Activated CD4-positive, alpha-beta memory T cell treated with anti-CD3 and anti-CD28 coated beads, Interleukin-2, amount 10 ng/mL, durations not matched to agents 7 days and 5 days (primary cell): Measurements from ENCODE around the gene GRB7. TPM values are rescaled to one million over a fixed set of nuclear protein-coding genes. Genes with fewer than 3 reads are reported as not detected.
"Not testable (repeated sequence)": the region's sequence is repeated elsewhere in the genome, so short reads cannot be mapped to it uniquely, and the experiment has no call there.

Experiments used
- CTCF ChIA-PET: fragments of 350-600 bp; sonication (Branson Sonifier 250); formaldehyde crosslinking; loops from one replicate; lab custom pipeline; 2021; ENCODE audit warnings: antibody characterized with exemption, inconsistent platforms; lab: Charles Lee
- POLR2A ChIA-PET: fragments of 350-600 bp; sonication (Branson Sonifier 250); formaldehyde crosslinking; loops from one replicate; lab custom pipeline; 2021; ENCODE audit warnings: antibody characterized with exemption; lab: Charles Lee
- DNase-seq: peaks from one replicate; pipeline ENCODE4 v3.0.0-alpha.2; 2020
- H3K27ac Mint-ChIP-seq: one replicate; pipeline ENCODE4 v1.8.0; 2021; ENCODE audit warnings: mild to moderate bottlenecking, mixed read lengths
- H3K27me3 Mint-ChIP-seq: one replicate; pipeline ENCODE4 v1.8.0; 2021; ENCODE audit warnings: mixed read lengths
- H3K36me3 Mint-ChIP-seq: one replicate; pipeline ENCODE4 v1.8.0; 2021; ENCODE audit warnings: low read depth, mixed read lengths
- H3K4me1 Mint-ChIP-seq: one replicate; pipeline ENCODE4 v1.8.0; 2021; ENCODE audit warnings: mixed read lengths
- H3K4me3 Mint-ChIP-seq: one replicate; pipeline ENCODE4 v1.8.0; 2021; ENCODE audit warnings: mild to moderate bottlenecking, mixed read lengths
- H3K9me3 Mint-ChIP-seq: one replicate; pipeline ENCODE4 v1.8.0; 2021; ENCODE audit warnings: mixed read lengths
- total RNA-seq, 2 experiments: library from RNA; stranded (reverse); gene quantifications; one replicate each; pipeline ENCODE4 v1.2.3, GENCODE V29; 2021

Gene GRB7
- total RNA-seq, 2 experiments from 2014 or later = 0.30 to 0.40 TPM

- Mint-ChIP-seq H3K27ac (no peak overlapping the region), H3K4me1 (peaks cover 14% of the 10 kb centered on the region), H3K9me3 (no peaks in the 10 kb centered on the region), H3K27me3 (peaks cover 44% of the 10 kb centered on the region), H3K36me3 (peaks cover 2% of the 10 kb centered on the region), H3K4me3 (no peak overlapping the region)
- ChIA-PET POLR2A (interaction anchor here (0.6 to 1.2 kb wide), 2 partner anchors 15 to 32 kb away, joined by 3 to 4 read pairs; partner anchors contain the start of gene PGAP3), CTCF (interaction anchor here (1.5 to 2.4 kb wide), 2 partner anchors 48 to 80 kb away, joined by 4 to 11 read pairs; no protein-coding TSS in a partner anchor)
- DNase-seq = no peak
Observed at GRCh38 chr17:39701784-39702422, 35.8 kb upstream of the GRB7 start.

- Mint-ChIP-seq H3K4me1 (peaks cover 25% of the 10 kb centered on the region), H3K4me3 (no peak overlapping the region), H3K36me3 (peaks cover 2% of the 10 kb centered on the region), H3K9me3 (no peaks in the 10 kb centered on the region), H3K27me3 (peaks cover 42% of the 10 kb centered on the region), H3K27ac (no peak overlapping the region)
- DNase-seq = no peak
- ChIA-PET POLR2A (interaction anchor here (0.6 to 1.2 kb wide), 4 partner anchors 15 to 242 kb away, joined by 3 to 4 read pairs (median 4); partner anchors contain the start of genes CDK12, MIEN1 and PGAP3), CTCF (no interaction called here)
Observed at GRCh38 chr17:39702901-39703893, 34.5 kb upstream of the GRB7 start.

GRCh38 chr17:39703913-39704312, 33.8 kb upstream of the GRB7 start:
- Mint-ChIP-seq H3K27ac (no peak overlapping the region), H3K27me3 (peaks cover 37% of the 10 kb centered on the region), H3K4me3 (no peak overlapping the region), H3K36me3 (peaks cover 2% of the 10 kb centered on the region), H3K9me3 (no peaks in the 10 kb centered on the region), H3K4me1 (peaks cover 25% of the 10 kb centered on the region)
- ChIA-PET CTCF (no interaction called here), POLR2A (interaction anchor here (0.6 to 0.9 kb wide), 3 partner anchors 16 to 243 kb away, joined by 3 to 4 read pairs (median 4); partner anchors contain the start of genes CDK12, MIEN1 and PGAP3)
- DNase-seq = no peak

- ChIA-PET POLR2A (interaction anchor here (1.0 kb wide), 1 partner anchor 275 kb away, joined by 3 read pairs; the partner anchor contains the start of gene PSMD3), CTCF (interaction anchor here (0.9 kb wide), 1 partner anchor 36 kb away, joined by 3 read pairs; no protein-coding TSS in a partner anchor)
- Mint-ChIP-seq H3K27me3 (peaks cover 27% of the 10 kb centered on the region), H3K4me1 (peaks cover 26% of the 10 kb centered on the region), H3K27ac (no peak overlapping the region), H3K9me3 (no peaks in the 10 kb centered on the region), H3K4me3 (no peak overlapping the region), H3K36me3 (no peaks in the 10 kb centered on the region)
- no peak for DNase-seq
Observed at GRCh38 chr17:39704821-39705551, 32.8 kb upstream of the GRB7 start.

GRCh38 chr17:39705786-39706348, 31.9 kb upstream of the GRB7 start:
- H3K27me3 Mint-ChIP-seq = peaks cover 21% of the 10 kb centered on the region
- H3K27ac Mint-ChIP-seq = no peak overlapping the region
- CTCF ChIA-PET = interaction anchor here (0.6 to 1.1 kb wide), 2 partner anchors 35 to 757 kb away, joined by 3 to 4 read pairs; no protein-coding TSS in a partner anchor
- no peaks in the 10 kb centered on the region for H3K36me3 Mint-ChIP-seq
- DNase-seq = no peak
- no peak overlapping the region for H3K4me3 Mint-ChIP-seq
- POLR2A ChIA-PET = interaction anchor here (1.0 to 1.4 kb wide), 3 partner anchors 23 to 275 kb away, joined by 3 to 5 read pairs (median 3); partner anchors contain the start of gene PSMD3
- H3K4me1 Mint-ChIP-seq = peaks cover 25% of the 10 kb centered on the region
- no peaks in the 10 kb centered on the region for H3K9me3 Mint-ChIP-seq

- H3K4me3 Mint-ChIP-seq = no peak overlapping the region
- ChIA-PET POLR2A (interaction anchor here (1.1 to 1.4 kb wide), 2 partner anchors 23 kb away, joined by 3 to 5 read pairs; no protein-coding TSS in a partner anchor), CTCF (interaction anchor here (0.6 to 1.1 kb wide), 2 partner anchors 36 to 757 kb away, joined by 3 to 4 read pairs; no protein-coding TSS in a partner anchor)
- DNase-seq = no peak
- H3K36me3 Mint-ChIP-seq = no peaks in the 10 kb centered on the region
- peaks cover 16% of the 10 kb centered on the region for H3K27me3 Mint-ChIP-seq
- no peaks in the 10 kb centered on the region for H3K9me3 Mint-ChIP-seq
- peaks cover 23% of the 10 kb centered on the region for H3K4me1 Mint-ChIP-seq
- H3K27ac Mint-ChIP-seq = no peak overlapping the region
Observed at GRCh38 chr17:39706383-39706782, 31.4 kb upstream of the GRB7 start.

GRCh38 chr17:39706921-39707337, 30.8 kb upstream of the GRB7 start:
- Mint-ChIP-seq H3K27me3 (peaks cover 11% of the 10 kb centered on the region), H3K4me3 (no peak overlapping the region), H3K9me3 (no peaks in the 10 kb centered on the region), H3K36me3 (no peaks in the 10 kb centered on the region), H3K27ac (peak overlapping the region; percentile 63), H3K4me1 (peaks cover 22% of the 10 kb centered on the region)
- CTCF ChIA-PET = interaction anchor here (0.6 to 0.7 kb wide), 2 partner anchors 11 to 79 kb away, joined by 3 read pairs; no protein-coding TSS in a partner anchor
- DNase-seq = no peak
- POLR2A ChIA-PET = interaction anchor here (1.1 to 1.4 kb wide), 2 partner anchors 22 to 23 kb away, joined by 3 to 5 read pairs; no protein-coding TSS in a partner anchor

GRCh38 chr17:39709319-39709997, 28.3 kb upstream of the GRB7 start:
- Mint-ChIP-seq H3K9me3 (no peaks in the 10 kb centered on the region), H3K4me3 (no peak overlapping the region), H3K27ac (no peak overlapping the region), H3K4me1 (peaks cover 20% of the 10 kb centered on the region), H3K27me3 (peaks cover 2% of the 10 kb centered on the region), H3K36me3 (no peaks in the 10 kb centered on the region)
- ChIA-PET POLR2A (interaction anchor here (1.2 to 1.9 kb wide), 3 partner anchors 20 to 22 kb away, joined by 3 to 7 read pairs (median 5); partner anchors contain the start of genes MIEN1 and PGAP3), CTCF (interaction anchor here (1.1 kb wide), 1 partner anchor 56 kb away, joined by 4 read pairs; no protein-coding TSS in a partner anchor)
- DNase-seq = no peak

- Mint-ChIP-seq H3K4me1 (peaks cover 20% of the 10 kb centered on the region), H3K27ac (no peak overlapping the region), H3K36me3 (no peaks in the 10 kb centered on the region), H3K4me3 (no peak overlapping the region), H3K27me3 (peaks cover 2% of the 10 kb centered on the region), H3K9me3 (no peaks in the 10 kb centered on the region)
- ChIA-PET CTCF (interaction anchor here (0.5 to 1.3 kb wide), 4 partner anchors 13 to 39 kb away, joined by 3 to 5 read pairs (median 3); partner anchors contain the start of gene MIEN1), POLR2A (interaction anchor here (1.9 kb wide), 1 partner anchor 19 kb away, joined by 7 read pairs; no protein-coding TSS in a partner anchor)
- DNase-seq = no peak
Observed at GRCh38 chr17:39709998-39710964, 27.5 kb upstream of the GRB7 start.

GRCh38 chr17:39711071-39711470, 26.7 kb upstream of the GRB7 start:
- H3K4me3 Mint-ChIP-seq, H3K27ac Mint-ChIP-seq, H3K27me3 Mint-ChIP-seq, H3K36me3 Mint-ChIP-seq, H3K9me3 Mint-ChIP-seq, DNase-seq: not testable (repeated sequence)
- POLR2A ChIA-PET = interaction anchor here (1.9 kb wide), 1 partner anchor 19 kb away, joined by 7 read pairs; no protein-coding TSS in a partner anchor
- H3K4me1 Mint-ChIP-seq = peaks cover 20% of the 10 kb centered on the region
- CTCF ChIA-PET = interaction anchor here (0.5 to 1.3 kb wide), 4 partner anchors 14 to 39 kb away, joined by 3 to 5 read pairs (median 3); partner anchors contain the start of gene MIEN1
